ENCODE data around the gene KCNA5.

DNA sequence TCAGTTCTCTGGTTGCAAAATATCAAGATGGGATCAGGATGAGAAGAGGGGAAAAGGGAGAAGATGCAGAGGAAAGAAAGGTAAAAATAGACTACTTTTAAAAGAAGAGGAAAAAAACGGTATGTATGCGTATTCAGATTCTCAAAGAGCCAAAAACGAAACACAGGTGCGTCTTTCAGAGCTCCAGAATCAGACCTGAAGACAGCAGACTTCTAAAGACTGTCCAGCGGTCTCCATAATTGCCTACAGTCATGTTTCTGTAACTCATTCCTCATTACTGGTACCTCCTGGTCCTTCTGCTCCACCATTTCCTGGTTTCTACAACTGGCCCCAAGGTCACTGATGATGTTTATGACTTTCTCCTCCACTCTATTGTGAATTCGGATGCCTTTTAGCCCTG lies 12.4 kb upstream of the KCNA5 start:
- TF ChIP-seq, protein P1, sequence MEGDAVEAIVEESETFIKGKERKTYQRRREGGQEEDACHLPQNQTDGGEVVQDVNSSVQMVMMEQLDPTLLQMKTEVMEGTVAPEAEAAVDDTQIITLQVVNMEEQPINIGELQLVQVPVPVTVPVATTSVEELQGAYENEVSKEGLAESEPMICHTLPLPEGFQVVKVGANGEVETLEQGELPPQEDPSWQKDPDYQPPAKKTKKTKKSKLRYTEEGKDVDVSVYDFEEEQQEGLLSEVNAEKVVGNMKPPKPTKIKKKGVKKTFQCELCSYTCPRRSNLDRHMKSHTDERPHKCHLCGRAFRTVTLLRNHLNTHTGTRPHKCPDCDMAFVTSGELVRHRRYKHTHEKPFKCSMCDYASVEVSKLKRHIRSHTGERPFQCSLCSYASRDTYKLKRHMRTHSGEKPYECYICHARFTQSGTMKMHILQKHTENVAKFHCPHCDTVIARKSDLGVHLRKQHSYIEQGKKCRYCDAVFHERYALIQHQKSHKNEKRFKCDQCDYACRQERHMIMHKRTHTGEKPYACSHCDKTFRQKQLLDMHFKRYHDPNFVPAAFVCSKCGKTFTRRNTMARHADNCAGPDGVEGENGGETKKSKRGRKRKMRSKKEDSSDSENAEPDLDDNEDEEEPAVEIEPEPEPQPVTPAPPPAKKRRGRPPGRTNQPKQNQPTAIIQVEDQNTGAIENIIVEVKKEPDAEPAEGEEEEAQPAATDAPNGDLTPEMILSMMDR (optimal IDR thresholded peaks at IDR 0.05 in 1 of 3, IDR thresholded peaks at IDR 0.05 in 1 of 3, conservative IDR thresholded peaks at IDR 0.05 in 1 of 3; ENCODE audit: extremely low read depth in 1 of 3, insufficient read depth in 2 of 3, low read length in 3 of 3): no peak
- TF ChIP-seq EZH2 (IDR thresholded peaks at IDR 0.05; ENCODE audit: low read length): no peak

All from keratinocyte (primary cell).